Endothelial cell of umbilical vein (primary cell): ENCODE results near the gene LGR4. TPM values are rescaled to one million over a fixed set of nuclear protein-coding genes. Genes with fewer than 3 reads are reported as not detected.

Source experiments
- BruUV-seq: library from RNA; stranded (reverse); fragments of 400-500 nt; replicated peaks from 2 replicates; lab custom pipeline; 2021; lab: Mats Ljungman, UMichigan
- CTCF ChIA-PET: fragments of 300-600, 350-600 bp; sonication (Branson Sonifier 250); formaldehyde crosslinking; loops from one replicate; lab custom pipeline; 2021; ENCODE audit warnings: antibody characterized with exemption, inconsistent platforms; lab: Charles Lee
- POLR2A ChIA-PET: fragments of 300-600, 350-600 bp; sonication (Branson Sonifier 250); formaldehyde crosslinking; loops from one replicate; lab custom pipeline; 2021; ENCODE audit warnings: antibody characterized with exemption, inconsistent platforms; lab: Charles Lee
- DNase-seq: peaks from one replicate; pipeline ENCODE4 v3.0.0-alpha.2; 2011; ENCODE audit warnings: low read depth, low spot score
- FAIRE-seq: peaks from 2 replicates; lab custom pipeline; 2011; peaks lifted over from hg19 to GRCh38; lab: Jason Lieb, UNC
- H2AFZ ChIP-seq: 2 replicates; pipeline ENCODE4 v1.6.0; 2012; ENCODE audit warnings: low read depth, low read length, control low read depth, inconsistent platforms
- H3K27ac ChIP-seq: 2 replicates; pipeline ENCODE4 v1.5.1; 2011; ENCODE audit warnings: low read depth, mild to moderate bottlenecking, control low read depth, low read length, moderate library complexity; ENCODE audit not compliant: insufficient read depth
- H3K27me3 ChIP-seq, 2 experiments: 2 replicates each; pipeline versions ENCODE4 v1.6.0 to v1.6.1; 2011; ENCODE audit warnings: low read length in 2 of 2, mixed read lengths in 1 of 2; ENCODE audit not compliant: control insufficient read depth in 2 of 2, insufficient read depth in 2 of 2
- H3K36me3 ChIP-seq, 2 experiments: 2 replicates in 1 of 2; 3 replicates in 1 of 2; pipeline ENCODE4 v1.5.1; 2011; ENCODE audit warnings: low read length in 2 of 2, mild to moderate bottlenecking in 1 of 2, moderate library complexity in 1 of 2; ENCODE audit not compliant: control insufficient read depth in 2 of 2, insufficient read depth in 2 of 2; ENCODE audit errors: extremely low read depth in 1 of 2
- H3K4me1 ChIP-seq: 3 replicates; pipeline ENCODE4 v1.5.1; 2011; ENCODE audit warnings: mild to moderate bottlenecking, low read length; ENCODE audit not compliant: control insufficient read depth, insufficient read depth; ENCODE audit errors: extremely low read depth
- H3K4me2 ChIP-seq: 2 replicates; pipeline ENCODE4 v1.6.1; 2011; ENCODE audit warnings: low read length, control low read depth, mixed read lengths; ENCODE audit not compliant: insufficient read depth
- H3K4me3 ChIP-seq, 3 experiments: fragments of 200-600 bp in 1 of 3; sonication (generic), shearing (Covaris generic) in 1 of 3; replicated peaks in 1 of 3; 2 replicates each; pipeline ENCODE4 v1.5.1; 2011 to 2016; ENCODE audit warnings: control low read depth in 3 of 3, low read length in 3 of 3, mild to moderate bottlenecking in 2 of 3, inconsistent platforms in 1 of 3, low read depth in 1 of 3, moderate library complexity in 1 of 3; ENCODE audit not compliant: insufficient read depth in 1 of 3
- H3K79me2 ChIP-seq: 2 replicates; pipeline ENCODE4 v1.6.0; 2012; ENCODE audit warnings: low read length, inconsistent platforms; ENCODE audit not compliant: control insufficient read depth, insufficient read depth
- H3K9ac ChIP-seq: replicated peaks from 2 replicates; pipeline ENCODE3; 2011; ENCODE audit warnings: low read length, control low read depth; ENCODE audit not compliant: insufficient read depth; ENCODE audit errors: extremely low read depth
- H3K9me1 ChIP-seq: replicated peaks from 3 replicates; pipeline ENCODE4 v1.6.0; 2011; ENCODE audit warnings: mild to moderate bottlenecking, low read length; ENCODE audit not compliant: control insufficient read depth, insufficient read depth; ENCODE audit errors: extremely low read depth
- H3K9me3 ChIP-seq: replicated peaks from 2 replicates; pipeline ENCODE4 v1.5.1; 2012; ENCODE audit warnings: low read length, inconsistent platforms; ENCODE audit not compliant: control insufficient read depth, insufficient read depth
- H4K20me1 ChIP-seq: replicated peaks from 2 replicates; pipeline ENCODE3; 2011; ENCODE audit warnings: mild to moderate bottlenecking, low read length; ENCODE audit not compliant: control insufficient read depth, insufficient read depth; ENCODE audit errors: extremely low read depth
- EZH2 ChIP-seq: IDR thresholded peaks from 2 replicates; pipeline ENCODE4 v1.6.1; 2012; ENCODE audit warnings: borderline replicate concordance, low read depth, mild to moderate bottlenecking, moderate library complexity, low read length, inconsistent platforms; ENCODE audit not compliant: severe bottlenecking
- FOS ChIP-seq: IDR thresholded peaks from 2 replicates; pipeline ENCODE4 v1.6.1; 2011; ENCODE audit warnings: mild to moderate bottlenecking, low read length, moderate library complexity, borderline replicate concordance; ENCODE audit not compliant: insufficient read depth
- GATA2 ChIP-seq: IDR thresholded peaks from 2 replicates; pipeline ENCODE4 v1.7.0; 2011; ENCODE audit warnings: low read depth, mild to moderate bottlenecking, moderate library complexity, mixed read lengths, low read length; ENCODE audit not compliant: insufficient read length, insufficient read depth
- JUN ChIP-seq: IDR thresholded peaks from 2 replicates; pipeline ENCODE4 v1.6.1; 2011; ENCODE audit warnings: borderline replicate concordance, low read depth; ENCODE audit not compliant: insufficient read length, insufficient read depth
- MYC ChIP-seq: IDR thresholded peaks from one replicate; pipeline ENCODE4 v1.6.1; 2011; ENCODE audit warnings: mild to moderate bottlenecking, low read depth, low read length
- POLR2A ChIP-seq: IDR thresholded peaks from 2 replicates; pipeline ENCODE4 v1.6.1; 2012; ENCODE audit warnings: low read depth, mild to moderate bottlenecking, control low read depth, low read length
- POLR2AphosphoS5 ChIP-seq: IDR thresholded peaks from 2 replicates; pipeline ENCODE4 v1.6.1; 2012; ENCODE audit warnings: low read depth, mild to moderate bottlenecking, control low read depth, low read length, moderate library complexity; ENCODE audit not compliant: insufficient read depth
- dilution Hi-C: fragments of 300-500 bp; cut with MboI; formaldehyde crosslinking; loops from one replicate; pipeline ENCODE4 v1.15.0; 2019; ENCODE audit warnings: low sequenced_read_pairs; ENCODE audit not compliant: extremely low pct_ligation_motif_present
- intact Hi-C: fragments of 100-400 bp; cut with micrococcal nuclease; formaldehyde crosslinking; loops from one replicate; pipeline ENCODE4 v1.10.0; 2022
- polyA plus RNA-seq, 4 experiments: library from polyadenylated mRNA; depleted of rRNA in 3 of 4; stranded (reverse) in 3 of 4; unstranded in 1 of 4; fragments of >200 nt; gene quantifications; 2 replicates each; pipeline versions ENCODE4 v1.2.1 to v1.2.3, GENCODE V29; 2011 to 2012; ENCODE audit warnings: missing spikeins in 1 of 4
- total RNA-seq: library from RNA; stranded (reverse); gene quantifications from 2 replicates; pipeline ENCODE4 v1.2.3, GENCODE V29; 2021
- TF ChIP-seq, protein P1 (sequence below), 2 donors: IDR thresholded peaks; 1 replicate in 1 of 2; 2 replicates in 1 of 2; pipeline ENCODE4 v1.5.1; 2011; ENCODE audit warnings: low read length in 2 of 2, mild to moderate bottlenecking in 2 of 2, moderate library complexity in 2 of 2, control low read depth in 1 of 2, inconsistent platforms in 1 of 2, low read depth in 1 of 2; ENCODE audit not compliant: insufficient read depth in 1 of 2; ENCODE audit errors: extremely low read depth in 1 of 2
- TF ChIP-seq, protein P2 (sequence below): IDR thresholded peaks from 2 replicates; pipeline ENCODE4 v1.6.1; 2011; ENCODE audit not compliant: insufficient read depth, insufficient read length

The LGR4 gene
- total and polyA plus RNA-seq, 2 donors (not counting 3 experiments of a cell fraction or from before 2014, with no cell fraction given): 1.3 to 3.1 TPM

DNA sequence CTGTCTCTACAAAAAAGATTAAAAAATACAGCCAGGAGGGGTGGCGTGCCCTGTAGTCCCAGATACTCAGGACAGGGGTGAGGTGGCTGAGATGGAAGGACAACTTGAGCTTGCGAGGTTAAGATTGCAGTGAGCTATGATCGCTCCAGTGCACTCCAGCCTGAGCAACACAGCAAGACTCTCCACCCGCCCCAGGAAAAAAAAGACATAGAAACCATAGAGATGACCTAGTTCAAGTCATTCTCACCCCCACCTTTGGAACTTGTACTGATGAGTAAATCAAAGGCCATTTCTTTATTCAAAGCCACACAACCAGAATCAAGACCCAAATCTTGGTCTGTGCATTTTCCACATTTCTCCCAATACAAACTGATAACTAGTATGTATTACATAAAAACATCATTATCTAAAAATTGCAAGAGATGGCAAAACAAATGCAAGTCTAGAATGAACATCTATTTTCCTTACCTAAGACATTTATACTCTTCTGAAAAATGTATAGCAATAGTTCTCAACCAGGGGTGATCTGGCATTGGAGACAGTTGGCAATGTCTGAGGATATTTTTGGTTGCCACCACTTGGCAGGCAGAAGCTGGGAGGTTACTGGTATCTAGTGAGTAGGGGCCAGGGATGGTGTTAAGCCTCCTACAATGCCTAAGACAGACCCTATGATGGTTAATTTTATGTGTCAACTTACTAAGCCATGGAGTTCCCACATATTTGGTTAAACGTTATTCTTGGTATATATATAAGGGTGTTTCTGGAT is 34.6 kb downstream of the LGR4 start:
- Histone ChIP-seq H3K9me3 (no peaks in the 10 kb centered on the region), H2AFZ (no peak overlapping the region), H3K27me3 (peaks cover 3 to 6% of the 10 kb centered on the region in 2 experiments), H3K27ac (no peak overlapping the region), H3K4me3 (no peak overlapping the region), H3K4me1 (no peaks in the 10 kb centered on the region), H3K9ac (no peak overlapping the region), H3K9me1 (no peaks in the 10 kb centered on the region), H4K20me1 (no peaks in the 10 kb centered on the region), H3K4me2 (no peak overlapping the region), H3K36me3 (no peaks in the 10 kb centered on the region), H3K79me2 (no peaks in the 10 kb centered on the region)
- DNase-seq: no peak
- intact Hi-C loops (no loop called here), dilution Hi-C loops (no loop called here)
- no peak for TF ChIP-seq GATA2
- POLR2A ChIA-PET: no interaction called here
- BruUV-seq: no TSS peak
- FAIRE-seq: no peak
- CTCF ChIA-PET: no interaction called here

DNA sequence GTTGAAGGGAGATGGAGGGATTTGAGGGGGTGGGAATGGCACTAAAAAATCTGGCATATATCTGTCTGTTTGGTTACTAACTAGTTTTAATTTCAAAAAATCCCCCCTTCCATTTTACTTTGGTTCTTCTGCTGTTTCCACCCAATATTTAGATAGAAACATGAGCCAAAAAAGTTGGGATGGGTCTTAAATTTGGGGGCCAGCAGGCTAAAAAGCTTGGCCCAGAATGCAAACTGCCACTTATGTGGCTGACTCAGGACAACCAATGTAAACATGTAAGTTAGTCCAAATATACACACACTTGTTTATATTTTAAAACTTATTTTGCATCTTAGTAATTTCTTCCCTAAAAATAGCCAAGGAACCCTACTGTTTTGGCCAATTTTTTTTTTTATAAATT is 35.7 kb downstream of the LGR4 start:
- Histone ChIP-seq H3K36me3 (no peaks in the 10 kb centered on the region), H3K79me2 (no peaks in the 10 kb centered on the region), H3K27ac (no peak overlapping the region), H3K4me3 (no peak overlapping the region), H3K9ac (no peak overlapping the region), H3K4me1 (no peaks in the 10 kb centered on the region), H4K20me1 (no peaks in the 10 kb centered on the region), H2AFZ (no peak overlapping the region), H3K27me3 (peaks cover 3 to 4% of the 10 kb centered on the region in 2 experiments), H3K4me2 (no peak overlapping the region), H3K9me1 (no peaks in the 10 kb centered on the region), H3K9me3 (no peaks in the 10 kb centered on the region)
- intact Hi-C loops (no loop called here), dilution Hi-C loops (no loop called here)
- no TSS peak for BruUV-seq
- ChIA-PET POLR2A (no interaction called here), CTCF (interaction anchor here (0.7 kb wide), 1 partner anchor 9 kb away, joined by 3 read pairs; no protein-coding TSS in a partner anchor)
- DNase-seq (no peak), FAIRE-seq (no peak)
- TF ChIP-seq, protein P1, sequence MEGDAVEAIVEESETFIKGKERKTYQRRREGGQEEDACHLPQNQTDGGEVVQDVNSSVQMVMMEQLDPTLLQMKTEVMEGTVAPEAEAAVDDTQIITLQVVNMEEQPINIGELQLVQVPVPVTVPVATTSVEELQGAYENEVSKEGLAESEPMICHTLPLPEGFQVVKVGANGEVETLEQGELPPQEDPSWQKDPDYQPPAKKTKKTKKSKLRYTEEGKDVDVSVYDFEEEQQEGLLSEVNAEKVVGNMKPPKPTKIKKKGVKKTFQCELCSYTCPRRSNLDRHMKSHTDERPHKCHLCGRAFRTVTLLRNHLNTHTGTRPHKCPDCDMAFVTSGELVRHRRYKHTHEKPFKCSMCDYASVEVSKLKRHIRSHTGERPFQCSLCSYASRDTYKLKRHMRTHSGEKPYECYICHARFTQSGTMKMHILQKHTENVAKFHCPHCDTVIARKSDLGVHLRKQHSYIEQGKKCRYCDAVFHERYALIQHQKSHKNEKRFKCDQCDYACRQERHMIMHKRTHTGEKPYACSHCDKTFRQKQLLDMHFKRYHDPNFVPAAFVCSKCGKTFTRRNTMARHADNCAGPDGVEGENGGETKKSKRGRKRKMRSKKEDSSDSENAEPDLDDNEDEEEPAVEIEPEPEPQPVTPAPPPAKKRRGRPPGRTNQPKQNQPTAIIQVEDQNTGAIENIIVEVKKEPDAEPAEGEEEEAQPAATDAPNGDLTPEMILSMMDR (IDR thresholded peaks at IDR 0.05; ENCODE audit: extremely low read depth in 1 of 2, insufficient read depth in 1 of 2, low read depth in 1 of 2, low read length in 2 of 2): no peak
- TF ChIP-seq POLR2A: no peak
- TF ChIP-seq FOS: no peak
- no peak for TF ChIP-seq EZH2
- TF ChIP-seq, protein P2, sequence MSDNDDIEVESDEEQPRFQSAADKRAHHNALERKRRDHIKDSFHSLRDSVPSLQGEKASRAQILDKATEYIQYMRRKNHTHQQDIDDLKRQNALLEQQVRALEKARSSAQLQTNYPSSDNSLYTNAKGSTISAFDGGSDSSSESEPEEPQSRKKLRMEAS: no peak
- TF ChIP-seq MYC: no peak
- TF ChIP-seq GATA2: no peak
- no peak for TF ChIP-seq JUN
- no peak for TF ChIP-seq POLR2AphosphoS5
